ENCODE measurements around the gene SMO.
"Not testable (repeated sequence)": the region's sequence is repeated elsewhere in the genome, so short reads cannot be mapped to it uniquely, and the experiment has no call there.

SMO gene

GRCh38 chr7:129169686-129170440 lies 18.6 kb upstream of the SMO start:
- peak; percentile 60 for DNase-seq

- DNase-seq = no peak
Measured at GRCh38 chr7:129170441-129171021, 17.9 kb upstream of the SMO start.

- not testable (repeated sequence) for DNase-seq
Measured at GRCh38 chr7:129173861-129174260, 14.6 kb upstream of the SMO start.

- no peak for DNase-seq
Measured at GRCh38 chr7:129176916-129177710, 11.3 kb upstream of the SMO start.

GRCh38 chr7:129184981-129185670 lies 3.3 kb upstream of the SMO start:
- no peak for DNase-seq

GRCh38 chr7:129186749-129187260 lies 1.6 kb upstream of the SMO start:
- DNase-seq = no peak

GRCh38 chr7:129187681-129188371 lies 607 bp upstream of the SMO start:
- no peak for DNase-seq

GRCh38 chr7:129188892-129189660 lies 643 bp downstream of the SMO start:
- no peak for DNase-seq

- DNase-seq = no peak
Measured at GRCh38 chr7:129189661-129190310, 1.4 kb downstream of the SMO start.

GRCh38 chr7:129191272-129191671 lies 2.8 kb downstream of the SMO start:
- DNase-seq = no peak

GRCh38 chr7:129193892-129194291 lies 5.5 kb downstream of the SMO start:
- no peak for DNase-seq

GRCh38 chr7:129197771-129198170 lies 9.3 kb downstream of the SMO start:
- DNase-seq = no peak

- no peak for DNase-seq
Measured at GRCh38 chr7:129199406-129199805, 11.0 kb downstream of the SMO start.

GRCh38 chr7:129202058-129202777 lies 13.8 kb downstream of the SMO start:
- peak; percentile 14 for DNase-seq

- DNase-seq = no peak
Measured at GRCh38 chr7:129203050-129203741, 14.8 kb downstream of the SMO start.

- DNase-seq = no peak
Measured at GRCh38 chr7:129205126-129205818, 16.8 kb downstream of the SMO start.

- DNase-seq = no peak
Measured at GRCh38 chr7:129205987-129206785, 17.8 kb downstream of the SMO start.

- no peak for DNase-seq
Measured at GRCh38 chr7:129208667-129209066, 20.2 kb downstream of the SMO start.
